HG02678 (cell line): ENCODE data around the gene HDAC10.
A peak's percentile ranks its signal among the peaks of the same experiment; 100 is the strongest.
"Not testable (repeated sequence)": the region's sequence is repeated elsewhere in the genome, so short reads cannot be mapped to it uniquely, and the experiment has no call there.

Source experiments
- ATAC-seq: cut with Tn5 transposase; IDR thresholded peaks from one replicate; pipeline ENCODE4 v1.9.1; 2021; ENCODE audit warnings: mild to moderate bottlenecking, moderate library complexity; ENCODE audit not compliant: unreplicated experiment

HDAC10 gene

DNA sequence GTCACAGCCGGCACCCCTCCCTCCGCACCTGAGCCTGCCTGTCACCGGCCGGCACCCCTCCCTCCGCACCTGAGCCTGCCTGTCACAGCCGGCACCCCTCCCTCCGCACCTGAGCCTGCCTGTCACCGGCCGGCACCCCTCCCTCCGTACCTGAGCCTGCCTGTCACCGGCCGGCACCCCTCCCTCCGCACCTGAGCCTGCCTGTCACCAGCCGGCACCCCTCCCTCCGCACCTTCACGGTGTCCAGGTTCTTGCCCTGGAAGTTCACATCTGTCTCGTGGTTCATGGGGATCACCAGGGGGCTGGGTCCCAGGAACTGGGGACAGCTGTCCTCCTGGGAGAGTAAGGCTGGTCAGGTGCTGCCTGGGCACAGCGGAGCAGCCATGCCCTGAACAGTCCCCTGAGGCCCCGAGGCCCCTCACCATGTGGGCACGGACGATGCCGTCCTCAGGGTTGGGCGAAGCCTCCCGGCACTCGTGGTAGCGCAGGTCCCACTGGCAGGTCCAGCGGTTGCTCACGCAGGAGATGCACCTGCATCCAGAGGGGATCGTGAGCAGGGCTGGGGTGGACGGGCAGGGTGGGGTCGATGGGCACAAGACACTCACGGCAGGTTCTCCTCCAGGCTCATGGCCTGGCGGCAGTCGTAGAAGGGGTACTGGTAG lies 34.6 kb upstream of the HDAC10 start:
- no peak for ATAC-seq

DNA sequence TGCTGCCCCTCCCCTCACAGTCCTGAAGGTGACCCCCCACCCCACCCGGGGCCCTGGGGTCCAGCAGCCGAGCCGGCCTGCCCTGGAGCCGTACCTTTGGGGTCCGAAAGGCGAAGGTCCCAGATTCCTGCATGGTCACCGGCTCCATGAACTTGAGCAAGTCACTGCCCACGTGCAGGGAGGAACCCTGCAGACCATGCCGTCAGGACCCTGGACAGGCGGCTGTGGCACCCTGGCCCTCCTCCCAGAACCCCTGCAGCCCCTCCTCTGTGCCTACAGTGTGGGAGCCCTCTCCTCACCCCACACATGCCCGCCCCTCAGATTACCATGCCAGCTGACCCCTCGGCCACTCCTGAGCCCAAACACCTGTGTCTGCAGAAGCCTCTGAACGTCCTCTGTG lies 33.4 kb upstream of the HDAC10 start:
- no peak for ATAC-seq

DNA sequence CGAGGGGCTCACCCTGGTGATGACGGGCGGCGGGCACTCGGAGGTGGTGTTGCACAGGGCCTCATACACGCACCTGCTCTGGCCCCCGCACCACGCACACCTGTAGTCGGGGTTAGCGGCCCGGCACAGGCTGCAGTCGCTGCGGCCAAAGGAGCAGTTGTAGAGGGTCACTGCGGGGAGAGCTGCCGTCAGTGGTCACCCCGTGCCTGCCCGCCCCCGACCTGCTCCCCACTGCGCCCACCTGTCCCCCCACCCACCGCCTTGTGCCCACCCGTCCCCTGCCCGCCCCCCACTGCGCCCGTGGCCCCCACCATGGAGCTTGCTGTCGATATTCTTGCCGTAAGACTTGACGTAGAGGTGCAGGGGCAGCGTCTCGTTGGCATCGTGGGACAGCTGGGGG lies 32.8 kb upstream of the HDAC10 start:
- ATAC-seq, result no peak

DNA sequence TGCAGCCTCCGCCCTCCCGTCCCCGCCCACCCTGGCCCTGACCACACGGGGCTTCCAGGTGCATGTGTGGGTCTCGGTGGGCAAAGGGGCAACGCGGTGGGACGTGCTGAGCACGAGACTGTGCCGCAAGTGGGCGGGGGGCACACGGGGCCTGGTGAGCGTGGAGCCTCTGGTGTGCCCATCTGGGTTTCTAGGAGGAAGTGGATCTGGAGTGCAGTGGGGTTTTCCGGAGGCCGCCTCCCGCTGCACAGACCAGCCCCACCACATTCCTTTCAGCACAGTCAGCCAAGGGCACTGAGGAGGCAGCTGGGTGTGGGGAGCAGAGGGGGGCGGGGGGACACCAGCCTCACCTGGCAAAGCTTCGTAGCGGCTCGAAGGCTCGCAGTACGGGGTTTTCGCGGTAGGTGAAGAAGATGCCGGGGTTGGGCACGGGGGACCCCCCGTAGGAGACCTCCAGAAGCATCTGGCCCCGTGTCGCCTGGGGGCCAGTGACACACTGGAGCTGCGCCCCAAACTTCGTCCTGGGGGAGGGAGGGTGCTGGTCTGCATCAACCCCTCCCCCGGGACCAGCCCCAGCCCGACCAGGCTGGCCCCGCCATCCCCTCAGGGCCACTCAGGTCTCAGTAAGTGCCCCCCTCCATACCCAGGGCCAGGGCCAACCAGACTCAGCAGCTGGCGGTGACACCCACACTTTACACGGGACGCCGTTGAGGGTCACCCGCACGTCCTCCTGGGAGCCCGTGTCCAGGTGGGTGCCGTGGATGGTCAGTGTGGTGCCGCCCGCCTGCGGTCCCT lies 31.5 kb upstream of the HDAC10 start:
- no peak for ATAC-seq

DNA sequence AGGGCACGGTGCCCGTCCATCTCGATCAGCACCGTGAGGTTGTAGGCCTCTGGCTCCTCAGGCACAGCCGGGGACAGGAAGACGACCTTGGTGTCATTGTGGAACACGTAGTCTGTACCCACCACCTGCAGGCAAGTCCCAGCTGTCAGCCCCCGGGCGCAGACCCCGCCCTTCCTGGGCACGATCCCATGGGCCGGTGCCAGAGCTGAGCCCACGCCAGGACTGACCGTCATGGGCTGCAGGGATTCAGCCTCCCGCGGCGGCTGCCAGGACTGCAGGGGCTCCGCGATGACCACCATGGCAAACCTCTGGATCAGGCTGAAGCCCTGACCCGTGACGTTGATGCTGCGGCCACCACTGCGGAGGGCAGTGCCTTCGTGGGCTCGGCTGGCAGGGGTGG lies 30.9 kb upstream of the HDAC10 start:
- no peak for ATAC-seq

DNA sequence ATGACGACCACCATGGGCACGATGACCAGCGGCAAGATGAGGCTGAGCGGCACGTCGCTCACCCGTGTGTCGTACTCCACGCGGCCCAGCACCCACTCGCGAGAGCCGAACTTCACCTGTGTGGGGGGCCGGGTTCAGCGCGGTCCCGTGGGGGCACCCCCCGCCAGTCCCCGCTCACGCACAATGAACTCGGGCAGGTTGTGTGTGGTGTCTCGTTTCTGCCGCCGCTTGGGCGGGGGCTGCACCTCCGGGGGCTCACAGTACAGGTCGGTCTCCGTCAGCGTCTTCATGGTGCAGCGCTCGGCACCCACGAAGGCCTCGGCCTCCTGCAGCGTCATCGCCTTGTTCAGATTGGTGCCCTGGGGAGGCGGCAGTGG lies 30.3 kb upstream of the HDAC10 start:
- ATAC-seq, result no peak

DNA sequence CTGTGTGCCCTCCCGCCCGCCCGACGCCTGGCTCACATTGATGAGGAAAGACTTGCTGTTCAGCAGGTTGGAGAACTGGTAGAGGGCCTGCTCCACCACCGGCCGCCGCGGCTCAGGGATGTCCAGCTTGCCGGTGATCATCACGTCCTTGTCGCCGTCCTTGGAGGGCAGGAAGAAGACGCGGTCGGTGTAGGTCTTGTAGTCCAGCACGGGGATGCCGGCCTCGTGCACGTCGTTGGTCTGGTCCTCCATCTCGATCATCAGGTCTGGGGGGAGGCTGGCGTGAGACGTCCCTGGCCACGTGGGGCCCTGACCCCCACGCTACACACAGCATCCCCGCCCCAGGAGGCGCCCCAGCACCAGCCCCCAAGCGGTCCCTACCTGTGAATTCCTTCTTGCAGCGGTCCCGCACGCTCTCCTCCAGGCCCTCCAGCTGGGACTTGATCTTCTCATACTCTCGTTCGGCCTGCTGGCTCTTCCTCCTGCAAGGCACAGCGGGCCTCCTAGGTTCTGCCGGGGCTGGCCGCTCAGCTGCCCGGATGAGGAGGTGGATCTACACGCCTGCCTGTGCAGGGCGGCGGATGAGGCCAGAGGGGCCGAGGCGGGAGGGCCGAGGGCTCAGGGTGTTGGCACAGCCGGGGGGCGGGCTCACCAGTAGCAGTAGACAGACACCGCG lies 29.8 kb upstream of the HDAC10 start:
- no peak for ATAC-seq

DNA sequence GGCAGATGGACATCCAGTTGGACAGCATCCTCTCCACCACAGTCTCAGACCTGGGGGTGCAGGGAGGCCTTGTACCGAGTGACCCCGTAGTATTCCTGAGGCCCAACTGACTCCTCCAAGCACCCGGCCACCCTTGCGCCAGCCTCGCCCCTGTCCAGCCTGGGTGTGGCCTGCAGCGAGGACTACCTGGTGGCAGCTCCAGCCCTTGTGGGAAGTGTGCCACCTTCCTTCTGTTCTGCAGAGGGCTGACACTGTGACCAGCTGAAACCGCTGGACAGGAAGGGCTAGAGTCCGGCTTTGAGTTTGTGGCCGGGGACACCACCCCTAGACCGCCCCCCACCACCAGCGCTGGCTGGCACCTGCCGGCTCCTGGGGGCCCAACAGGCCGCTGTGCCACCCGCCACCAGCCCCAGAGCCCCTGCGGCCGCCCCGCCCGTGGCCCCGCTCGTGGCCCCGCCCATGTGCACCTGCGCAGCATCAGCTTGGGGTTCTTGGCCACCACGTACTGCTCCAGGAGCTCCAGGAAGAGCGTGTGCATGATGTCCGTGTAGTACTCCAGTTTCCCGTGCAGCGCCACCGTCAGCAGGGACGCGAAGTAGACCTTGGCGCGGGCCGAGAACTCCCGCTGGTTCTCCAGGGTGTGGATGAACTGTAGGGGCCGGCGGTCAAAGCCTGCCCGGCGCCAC lies 29.1 kb upstream of the HDAC10 start:
- no peak for ATAC-seq

DNA sequence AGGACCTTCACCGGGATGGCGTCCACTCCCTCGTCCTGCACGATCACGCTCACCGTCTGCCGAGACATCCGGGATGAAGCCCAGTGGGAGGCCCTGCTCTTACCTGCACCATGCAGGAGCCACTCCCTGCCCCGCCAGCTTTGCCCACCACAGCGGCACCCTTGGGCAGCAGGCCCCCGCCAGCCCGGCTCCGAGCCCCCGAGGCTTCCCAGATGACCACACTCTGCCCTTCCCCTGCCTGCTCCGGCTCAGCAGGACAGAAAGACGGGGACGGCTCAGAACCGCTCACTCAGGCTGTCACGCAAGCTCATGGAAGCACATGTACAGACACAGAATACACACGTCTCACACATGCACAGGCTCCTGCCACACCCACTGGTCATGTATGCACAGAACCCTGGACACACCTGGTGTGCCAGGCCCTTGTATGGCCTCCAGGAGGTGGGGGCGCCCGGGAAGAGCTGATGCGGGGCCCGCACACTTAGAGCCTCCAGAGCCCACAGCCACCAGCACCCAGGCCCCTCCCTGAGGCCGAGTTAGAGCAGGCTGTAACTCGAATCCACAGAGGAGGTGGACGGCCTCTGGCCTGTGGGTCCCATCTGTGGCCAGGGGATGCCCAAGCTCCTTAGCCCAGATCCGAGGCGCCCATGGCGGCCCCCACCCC lies 28.0 kb upstream of the HDAC10 start:
- no peak for ATAC-seq

DNA sequence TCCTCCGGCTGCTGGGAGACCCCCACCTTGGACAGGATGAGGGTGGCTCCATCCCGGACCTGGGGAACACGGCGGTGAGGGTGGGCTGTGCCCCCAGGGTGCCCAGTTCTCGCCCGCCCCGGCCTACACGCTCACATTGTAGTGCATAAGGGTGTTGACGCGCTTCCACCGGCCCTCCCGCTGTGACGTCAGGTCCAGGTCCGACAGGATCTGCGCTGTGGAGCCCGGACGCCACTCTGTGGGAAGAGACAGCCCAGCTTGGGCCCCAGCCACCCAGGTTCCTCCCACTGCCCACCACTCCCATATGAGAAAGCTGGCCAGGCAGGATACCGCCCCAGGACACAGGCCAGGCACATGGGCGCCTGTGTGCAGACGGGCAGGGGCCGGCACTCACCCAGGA lies 27.4 kb upstream of the HDAC10 start:
- no peak for ATAC-seq

DNA sequence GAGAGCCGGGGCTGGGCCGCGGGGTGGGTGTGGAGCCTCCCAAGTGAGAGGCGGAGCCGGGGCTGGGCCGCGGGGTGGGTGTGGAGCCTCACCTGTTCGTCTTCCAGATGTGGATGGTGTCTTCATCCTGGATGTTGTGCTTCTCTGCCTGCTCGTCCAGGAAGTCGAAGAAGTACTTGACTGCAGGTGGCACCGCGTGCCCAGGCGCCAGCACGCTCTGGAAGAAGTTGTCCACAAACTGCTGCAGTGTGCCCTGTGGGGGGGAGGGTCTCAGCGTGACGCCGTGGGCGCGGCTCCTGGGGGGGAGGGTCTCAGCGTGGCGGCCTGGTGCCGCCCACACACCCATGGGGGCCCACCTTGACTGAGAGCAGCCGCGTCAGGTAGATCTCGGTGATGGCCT lies 26.7 kb upstream of the HDAC10 start:
- ATAC-seq, result no peak

DNA sequence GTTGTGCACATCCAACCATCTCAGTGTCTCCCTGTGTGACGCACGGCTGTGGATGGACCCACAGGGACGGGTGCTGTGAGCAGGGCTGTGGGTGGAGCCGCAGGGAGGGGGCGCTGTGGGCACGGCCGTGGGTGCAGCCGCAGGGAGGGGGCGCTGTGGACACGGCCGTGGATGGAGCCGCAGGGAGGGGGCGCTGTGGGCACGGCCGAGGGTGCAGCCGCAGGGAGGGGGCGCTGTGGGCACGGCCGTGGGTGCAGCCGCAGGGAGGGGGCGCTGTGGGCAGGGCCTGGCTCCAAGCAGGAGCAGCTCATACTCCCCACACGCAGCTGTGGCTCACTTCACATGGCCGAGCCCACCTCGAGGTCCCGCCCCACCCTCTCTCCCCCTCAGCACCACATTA lies 25.1 kb upstream of the HDAC10 start:
- peak; percentile 68 for ATAC-seq

DNA sequence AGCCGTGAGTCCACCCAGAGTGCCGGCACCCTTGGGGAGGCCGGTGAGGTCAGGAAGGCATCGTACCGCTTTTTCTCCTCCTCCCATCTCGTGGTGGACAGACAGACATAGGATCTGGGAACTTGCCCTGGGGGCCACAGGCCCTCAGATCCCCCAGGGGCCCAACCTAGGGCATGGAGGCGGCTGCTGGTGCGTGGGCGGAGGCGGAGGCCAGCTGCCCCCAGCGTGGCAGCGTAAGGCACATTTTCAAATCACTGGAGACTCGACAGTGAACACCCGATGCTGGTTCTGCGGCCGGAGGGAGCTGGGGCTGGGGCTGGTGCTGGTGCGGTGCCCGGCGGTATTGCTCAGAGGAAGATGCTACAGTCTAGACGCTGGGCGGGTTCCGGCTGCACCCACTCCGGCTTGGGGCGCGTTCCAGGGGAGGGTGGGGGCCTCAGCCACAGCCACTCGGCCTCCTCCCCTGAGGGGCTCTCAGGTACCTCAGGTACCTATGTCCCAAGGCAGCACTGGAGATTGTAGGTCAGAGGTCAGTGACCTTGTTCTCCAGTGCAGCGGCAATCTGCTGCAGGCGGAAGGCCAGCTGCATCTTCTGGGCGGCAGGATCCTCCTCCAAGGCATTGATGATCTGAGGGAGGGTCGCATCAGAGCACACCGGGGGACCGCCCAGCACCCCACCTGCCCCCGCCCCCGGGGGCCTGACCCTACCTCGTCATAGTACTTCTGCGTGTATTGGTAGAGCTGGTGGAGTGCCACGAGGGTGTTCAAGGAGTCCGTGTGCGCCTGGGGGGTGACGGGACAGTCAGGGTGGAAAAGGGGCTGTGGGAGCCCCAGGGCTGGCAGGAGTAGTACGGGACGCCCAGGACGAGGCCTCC lies 24.4 kb upstream of the HDAC10 start:
- no peak for ATAC-seq

DNA sequence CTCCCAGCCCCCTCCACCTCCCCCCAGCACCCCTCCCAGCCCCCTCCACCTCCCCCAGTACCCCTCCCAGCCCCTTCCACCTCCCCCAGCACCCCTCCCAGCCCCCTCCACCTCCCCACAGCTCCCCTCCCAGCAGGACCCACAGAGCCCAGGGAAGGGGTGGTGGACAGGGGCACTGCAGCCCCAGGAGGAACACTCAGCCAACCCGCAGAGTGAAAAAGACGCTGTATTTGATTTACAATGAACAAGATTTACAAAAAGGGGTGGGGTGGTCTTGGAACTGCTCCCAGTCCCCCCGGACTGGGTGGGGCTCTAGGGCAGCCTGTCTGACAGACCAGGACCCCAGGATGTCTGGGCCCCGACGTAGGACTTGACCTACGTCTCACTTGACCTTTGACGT lies 23.7 kb upstream of the HDAC10 start:
- ATAC-seq, result no peak

DNA sequence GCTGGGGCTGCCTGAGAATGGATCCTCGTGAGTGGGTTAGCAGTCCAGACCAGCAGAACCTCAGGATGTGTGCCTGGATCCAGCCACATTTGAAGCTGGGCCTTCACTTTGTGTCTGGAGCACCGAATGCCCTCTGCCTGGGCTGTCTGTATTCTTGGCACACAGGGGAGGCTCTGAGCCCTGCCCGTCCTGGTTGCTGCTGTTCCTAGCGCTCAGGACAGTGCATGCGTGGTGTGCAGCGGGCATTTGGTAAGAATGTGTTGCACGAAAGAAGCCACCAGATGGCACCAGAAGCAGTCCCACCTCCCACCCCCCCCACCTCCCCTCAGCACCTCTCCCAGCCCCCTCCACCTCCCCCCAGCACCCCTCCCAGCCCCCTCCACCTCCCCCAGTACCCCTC lies 23.2 kb upstream of the HDAC10 start:
- ATAC-seq, result no peak

DNA sequence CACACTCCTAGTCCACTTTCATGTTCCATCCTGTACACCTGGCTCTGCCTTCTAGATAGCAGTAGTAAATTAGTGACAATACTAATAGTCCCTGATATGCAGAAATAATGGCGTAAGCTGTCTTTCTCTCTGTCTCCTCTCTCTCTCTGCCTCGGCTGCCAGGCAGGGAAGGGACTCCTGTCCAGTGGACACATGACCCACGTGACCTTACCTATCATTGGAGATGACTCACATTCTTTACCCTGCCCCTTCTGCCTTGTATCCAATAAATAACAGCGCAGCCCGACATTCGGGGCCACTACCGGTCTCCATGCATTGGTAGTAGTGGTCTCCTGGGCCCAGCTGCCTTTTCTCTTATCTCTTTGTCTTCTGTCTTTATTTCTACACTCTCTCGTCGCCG lies 22.7 kb upstream of the HDAC10 start:
- not testable (repeated sequence) for ATAC-seq

DNA sequence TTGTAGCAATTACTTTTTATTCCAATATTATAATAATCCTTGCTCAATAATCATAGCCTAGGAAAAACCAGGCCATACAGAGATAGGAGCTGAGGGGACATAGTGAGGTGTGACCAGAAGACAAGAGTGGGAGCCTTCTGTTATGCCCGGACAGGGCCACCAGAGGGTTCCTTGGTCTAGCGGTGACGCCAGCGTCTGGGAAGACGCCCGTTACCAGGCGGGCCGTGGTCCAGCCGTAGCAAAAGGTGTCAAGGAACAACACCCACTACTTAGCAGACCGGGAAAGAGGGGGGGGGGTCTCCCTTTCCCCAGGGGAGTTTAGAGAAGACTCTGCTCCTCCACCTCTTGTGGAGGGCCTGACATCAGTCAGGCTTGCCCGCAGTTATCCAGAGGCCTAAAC lies 22.3 kb upstream of the HDAC10 start:
- not testable (repeated sequence) for ATAC-seq

DNA sequence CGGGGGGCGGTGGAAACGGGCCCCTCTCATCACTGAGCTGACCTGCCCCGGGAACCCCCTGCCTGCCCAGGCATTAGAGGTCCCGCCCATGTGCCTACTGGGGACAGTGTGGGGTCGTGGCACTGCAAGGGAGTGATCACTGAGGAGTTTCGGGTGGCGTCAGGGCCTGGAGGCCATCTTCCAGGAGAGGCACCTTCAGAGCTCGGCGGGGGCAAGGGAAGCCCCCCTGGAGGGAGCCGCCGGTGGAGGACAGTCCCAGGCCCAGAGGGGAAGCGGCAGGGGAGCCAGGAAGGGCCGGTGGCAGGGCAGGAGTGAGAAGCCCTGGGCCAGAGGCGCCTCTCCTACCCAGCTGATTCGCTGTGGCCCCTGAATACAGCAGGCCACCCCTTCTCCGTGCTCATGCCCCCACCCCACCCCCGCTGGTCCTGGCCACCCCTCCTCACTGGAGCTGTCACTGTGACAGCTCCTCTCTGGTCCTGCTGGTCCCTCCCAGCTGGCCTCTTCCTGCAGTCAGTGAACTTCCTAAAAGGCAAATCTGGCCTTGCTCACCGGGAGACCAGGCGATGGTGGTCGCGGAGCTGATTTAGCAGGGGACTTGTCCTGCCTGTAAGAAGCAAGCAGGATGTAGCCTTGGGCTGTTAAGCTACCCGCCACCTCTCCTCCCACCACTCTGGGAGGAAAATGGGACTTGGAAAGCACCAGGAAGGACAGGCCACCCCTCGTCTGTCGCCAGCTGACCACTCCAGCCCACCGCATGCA lies 21.2 kb upstream of the HDAC10 start:
- no peak for ATAC-seq

DNA sequence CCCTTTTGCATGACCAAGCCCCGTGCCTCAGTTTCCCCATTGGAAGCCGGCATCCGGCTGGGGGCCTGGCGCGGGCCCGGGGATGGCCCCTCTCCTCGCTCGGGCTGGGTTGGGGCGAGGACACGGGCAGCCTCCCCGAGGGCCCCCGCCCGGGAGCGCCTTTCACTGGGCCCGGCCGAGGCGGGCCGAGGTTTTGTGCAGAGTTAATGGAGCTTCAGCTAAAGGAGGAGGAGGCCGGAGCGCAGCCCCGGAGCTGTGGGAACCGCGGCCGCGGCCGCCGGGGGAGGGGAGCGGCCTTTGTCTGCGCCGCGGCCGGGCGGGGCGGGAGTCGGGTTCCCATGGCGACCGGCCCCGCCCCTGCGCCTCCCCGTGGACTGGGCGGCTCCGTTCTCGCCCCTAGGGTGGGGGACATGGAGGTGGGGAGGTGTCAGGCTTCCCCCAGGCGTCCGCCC lies 20.5 kb upstream of the HDAC10 start:
- ATAC-seq, result no peak
